Loucy (cell line): ENCODE results near the gene PPP1R37.

Source experiments
- H2AFZ ChIP-seq: fragments of 200-600 bp; sonication (generic); 2 replicates; pipeline ENCODE4 v1.6.0; 2016; ENCODE audit warnings: antibody characterized with exemption, mild to moderate bottlenecking, low read length, moderate library complexity
- H3F3A ChIP-seq: fragments of 200-600 bp; 2 replicates; pipeline ENCODE4 v1.6.0; 2016; ENCODE audit warnings: antibody characterized with exemption, low read depth, mild to moderate bottlenecking
- H3K27me3 ChIP-seq: fragments of 200-600 bp; sonication (generic); 2 replicates; pipeline ENCODE4 v1.6.1; 2014; ENCODE audit warnings: low read length, mild to moderate bottlenecking; ENCODE audit not compliant: insufficient read depth, poor library complexity, severe bottlenecking
- H3K36me3 ChIP-seq: fragments of 200-600 bp; sonication (generic); 2 replicates; pipeline ENCODE4 v1.6.1; 2016; ENCODE audit warnings: low read length; ENCODE audit not compliant: insufficient read depth
- H3K4me1 ChIP-seq: fragments of 200-600 bp; sonication (generic); 2 replicates; pipeline ENCODE4 v1.5.1; 2014; ENCODE audit warnings: low read length, mild to moderate bottlenecking; ENCODE audit not compliant: insufficient read depth, poor library complexity, severe bottlenecking
- H3K4me2 ChIP-seq: fragments of 200-600 bp; sonication (generic); 2 replicates; pipeline ENCODE4 v1.6.0; 2014; ENCODE audit warnings: antibody characterized with exemption, low read length, low read depth, mild to moderate bottlenecking; ENCODE audit not compliant: poor library complexity, severe bottlenecking
- H3K4me3 ChIP-seq: fragments of 200-600 bp; sonication (generic); 2 replicates; pipeline ENCODE4 v1.5.1; 2014; ENCODE audit warnings: low read length, mild to moderate bottlenecking, mixed read lengths; ENCODE audit not compliant: poor library complexity, severe bottlenecking
- H3K79me2 ChIP-seq: fragments of 200-600 bp; sonication (generic); 2 replicates; pipeline ENCODE4 v1.6.1; 2014; ENCODE audit warnings: low read length; ENCODE audit not compliant: insufficient read depth
- H3K9ac ChIP-seq: fragments of 200-600 bp; sonication (generic); 2 replicates; pipeline ENCODE4 v1.6.0; 2014; ENCODE audit warnings: mild to moderate bottlenecking, low read depth, low read length, moderate library complexity; ENCODE audit not compliant: poor library complexity, severe bottlenecking
- H3K9me2 ChIP-seq: fragments of 200-600 bp; sonication (generic); replicated peaks from 2 replicates; pipeline ENCODE4 v1.6.1; 2016; ENCODE audit warnings: low read depth, low read length, mixed read lengths
- H3K9me3 ChIP-seq: fragments of 200-600 bp; sonication (generic); 2 replicates; pipeline ENCODE4 v1.6.1; 2014; ENCODE audit warnings: mild to moderate bottlenecking, antibody characterized with exemption, low read length, low read depth; ENCODE audit not compliant: insufficient read depth
- H4K20me1 ChIP-seq: fragments of 200-600 bp; sonication (generic); 2 replicates; pipeline ENCODE4 v1.6.0; 2014; ENCODE audit warnings: antibody characterized with exemption, low read length, mild to moderate bottlenecking; ENCODE audit not compliant: insufficient read depth, poor library complexity, severe bottlenecking
- CTCF ChIP-seq: fragments of 200-600 bp; sonication (generic); conservative IDR thresholded peaks from 2 replicates; pipeline ENCODE4 v1.5.1; 2014; ENCODE audit warnings: mild to moderate bottlenecking, antibody characterized with exemption, low read length
- EZH2phosphoT487 ChIP-seq: fragments of 200-600 bp; IDR thresholded peaks from 2 replicates; pipeline ENCODE4 v1.6.1; 2018; ENCODE audit warnings: antibody characterized with exemption, mild to moderate bottlenecking, moderate library complexity, borderline replicate concordance

PPP1R37 gene

GRCh38 chr19:45075301-45076028 is 17.5 kb upstream of the PPP1R37 start:
- H3K27me3 ChIP-seq, result no peaks in the 10 kb centered on the region
- TF ChIP-seq EZH2phosphoT487 (no peak), CTCF (no peak)
- peaks cover 14% of the 10 kb centered on the region for H3K79me2 ChIP-seq
- peaks cover 4% of the 10 kb centered on the region for H4K20me1 ChIP-seq
- H3K4me2 ChIP-seq, result no peak overlapping the region
- no peak overlapping the region for H3K4me3 ChIP-seq
- peaks cover 4% of the 10 kb centered on the region; the same call in 1 of the 2 replicates for H3K36me3 ChIP-seq
- no peaks in the 10 kb centered on the region for H3K9me2 ChIP-seq
- H3K9ac ChIP-seq, result no peak overlapping the region
- no peak overlapping the region for H2AFZ ChIP-seq
- no peaks in the 10 kb centered on the region for H3K9me3 ChIP-seq
- no peaks in the 10 kb centered on the region for H3F3A ChIP-seq
- peaks cover 9% of the 10 kb centered on the region for H3K4me1 ChIP-seq

- Histone ChIP-seq H3K36me3 (no peaks in the 10 kb centered on the region; the same call in 1 of the 2 replicates), H4K20me1 (peaks cover 4% of the 10 kb centered on the region), H3K4me2 (no peak within 1 kb of the TSS), H3K79me2 (peaks cover 22% of the 10 kb centered on the region), H2AFZ (0 out of 2 replicates have a peak within 1 kb of the TSS, but pooled peaks have one; percentile 33), H3K4me3 (no peak within 1 kb of the TSS), H3K9me2 (no peaks in the 10 kb centered on the region), H3K4me1 (peaks cover 13% of the 10 kb centered on the region), H3K27me3 (no peaks in the 10 kb centered on the region), H3K9ac (no peak within 1 kb of the TSS), H3F3A (no peaks in the 10 kb centered on the region), H3K9me3 (no peaks in the 10 kb centered on the region)
- TF ChIP-seq EZH2phosphoT487 (no peak), CTCF (no peak)
Measured at GRCh38 chr19:45076029-45076850, 16.7 kb upstream of the PPP1R37 start, which contains the start of gene ZNF296. ZNF296 (minus strand) TSS chr19:45076478; CDS start chr19:45076373, 105 bp downstream.

GRCh38 chr19:45076851-45077730 is 15.9 kb upstream of the PPP1R37 start:
- 0 out of 2 replicates have a peak overlapping the region, but pooled peaks have one; percentile 33 for H2AFZ ChIP-seq

More at GRCh38 chr19:45076851-45077730, 15.9 kb upstream of the PPP1R37 start:
- Histone ChIP-seq H3K36me3 (no peaks in the 10 kb centered on the region), H3K4me1 (peaks cover 13% of the 10 kb centered on the region), H3K9me2 (no peaks in the 10 kb centered on the region), H3K4me3 (no peak overlapping the region), H3F3A (no peaks in the 10 kb centered on the region), H4K20me1 (peaks cover 4% of the 10 kb centered on the region), H3K4me2 (no peak overlapping the region), H3K9ac (no peak overlapping the region), H3K79me2 (peaks cover 30% of the 10 kb centered on the region), H3K27me3 (no peaks in the 10 kb centered on the region), H3K9me3 (no peaks in the 10 kb centered on the region)
- TF ChIP-seq EZH2phosphoT487 (no peak), CTCF (no peak)
